HFFc6 (cell line): ENCODE measurements around the gene TTBK2. TPM values are rescaled to one million over a fixed set of nuclear protein-coding genes. Genes with fewer than 3 reads are reported as not detected.
A peak's percentile ranks its signal among the peaks of the same experiment; 100 is the strongest.

Source experiments
- DNase-seq: peaks from one replicate; pipeline ENCODE4 v3.0.0-alpha.2; 2018
- H3K27ac Mint-ChIP-seq: 2 replicates; pipeline ENCODE4 v1.8.0; 2020; ENCODE audit warnings: mild to moderate bottlenecking, mixed read lengths
- H3K27me3 Mint-ChIP-seq: 2 replicates; pipeline ENCODE4 v1.8.0; 2021; ENCODE audit warnings: mild to moderate bottlenecking, moderate library complexity, mixed read lengths; ENCODE audit not compliant: insufficient read depth
- H3K36me3 Mint-ChIP-seq: 2 replicates; pipeline ENCODE4 v1.8.0; 2021; ENCODE audit warnings: low read depth, mixed read lengths
- H3K4me1 Mint-ChIP-seq: 2 replicates; pipeline ENCODE4 v1.8.0; 2020; ENCODE audit warnings: low read depth, mixed read lengths
- H3K4me3 Mint-ChIP-seq: 2 replicates; pipeline ENCODE4 v1.8.0; 2020; ENCODE audit warnings: mild to moderate bottlenecking, moderate library complexity, mixed read lengths
- H3K9me3 Mint-ChIP-seq: 2 replicates; pipeline ENCODE4 v1.8.0; 2020; ENCODE audit warnings: mild to moderate bottlenecking, mixed read lengths
- total RNA-seq, 6 experiments: library from RNA; stranded (reverse); fragmentation: NEBNext Ultra II Directional; extraction: Animal tissue kit (Norgen Biotek cat#: 25700); gene quantifications; 2 replicates in 1 of 6; 3 replicates in 5 of 6; pipeline ENCODE4 v1.2.3, GENCODE V29; 2021
- TF ChIP-seq, protein P1 (sequence below): fragments of 200-600 bp; sonication (generic); IDR thresholded peaks from 2 replicates; pipeline ENCODE4 v1.5.0; 2021; ENCODE audit warnings: antibody characterized with exemption, mild to moderate bottlenecking

TTBK2 gene
- total RNA-seq, 6 experiments from 2014 or later = 9.4 to 12.6 (median 10.2) TPM

DNA sequence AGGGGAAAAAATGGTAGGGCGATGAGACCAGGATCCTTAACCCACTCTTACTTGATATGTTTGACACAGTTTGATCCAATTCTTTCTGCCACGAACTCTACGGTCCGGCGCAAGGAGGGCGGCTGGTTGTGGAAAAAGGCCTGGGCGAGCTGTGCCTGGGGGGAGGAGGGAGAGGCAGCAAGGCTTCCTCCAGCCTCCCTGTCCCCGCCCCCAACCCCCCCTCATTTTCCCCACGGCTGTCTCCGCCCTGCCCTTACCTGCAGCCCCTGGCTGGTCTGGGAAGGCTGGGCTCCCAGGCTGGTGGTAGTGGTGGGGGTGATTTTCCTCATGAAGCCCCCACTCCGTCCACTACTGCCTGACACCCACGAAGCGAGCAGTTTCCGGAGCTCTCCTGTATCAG, 191.6 kb downstream of the TTBK2 start:
- peaks cover 6% of the 10 kb centered on the region for H3K4me1 Mint-ChIP-seq
- H3K9me3 Mint-ChIP-seq = no peaks in the 10 kb centered on the region
- peaks cover 2% of the 10 kb centered on the region for H3K27me3 Mint-ChIP-seq
- TF ChIP-seq, protein P1, sequence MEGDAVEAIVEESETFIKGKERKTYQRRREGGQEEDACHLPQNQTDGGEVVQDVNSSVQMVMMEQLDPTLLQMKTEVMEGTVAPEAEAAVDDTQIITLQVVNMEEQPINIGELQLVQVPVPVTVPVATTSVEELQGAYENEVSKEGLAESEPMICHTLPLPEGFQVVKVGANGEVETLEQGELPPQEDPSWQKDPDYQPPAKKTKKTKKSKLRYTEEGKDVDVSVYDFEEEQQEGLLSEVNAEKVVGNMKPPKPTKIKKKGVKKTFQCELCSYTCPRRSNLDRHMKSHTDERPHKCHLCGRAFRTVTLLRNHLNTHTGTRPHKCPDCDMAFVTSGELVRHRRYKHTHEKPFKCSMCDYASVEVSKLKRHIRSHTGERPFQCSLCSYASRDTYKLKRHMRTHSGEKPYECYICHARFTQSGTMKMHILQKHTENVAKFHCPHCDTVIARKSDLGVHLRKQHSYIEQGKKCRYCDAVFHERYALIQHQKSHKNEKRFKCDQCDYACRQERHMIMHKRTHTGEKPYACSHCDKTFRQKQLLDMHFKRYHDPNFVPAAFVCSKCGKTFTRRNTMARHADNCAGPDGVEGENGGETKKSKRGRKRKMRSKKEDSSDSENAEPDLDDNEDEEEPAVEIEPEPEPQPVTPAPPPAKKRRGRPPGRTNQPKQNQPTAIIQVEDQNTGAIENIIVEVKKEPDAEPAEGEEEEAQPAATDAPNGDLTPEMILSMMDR = no peak
- no peak overlapping the region for H3K27ac Mint-ChIP-seq
- DNase-seq = no peak
- no peak overlapping the region for H3K4me3 Mint-ChIP-seq
- peaks cover 30% of the 10 kb centered on the region; the same call in 1 of the 2 replicates for H3K36me3 Mint-ChIP-seq

DNA sequence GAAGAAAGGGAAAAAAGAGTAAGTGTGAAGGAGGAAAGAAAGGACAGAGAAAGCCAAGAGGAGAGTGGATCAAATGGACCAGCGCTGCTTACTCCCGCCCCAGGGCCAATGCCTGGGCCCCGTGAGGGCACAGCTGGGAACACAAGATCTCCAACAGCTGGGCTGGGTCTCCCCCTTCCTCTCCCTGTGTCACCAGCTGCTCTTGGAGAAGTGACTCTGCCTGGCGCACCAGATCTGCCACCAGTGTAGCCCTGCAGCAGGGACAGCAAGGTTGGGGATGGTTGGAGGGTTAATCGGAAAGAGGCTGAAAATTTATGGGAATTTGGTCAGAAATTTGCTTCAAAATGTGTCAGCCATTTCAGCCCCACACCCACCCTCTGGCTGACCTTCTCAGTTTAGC, 192.0 kb downstream of the TTBK2 start:
- H3K36me3 Mint-ChIP-seq = peaks cover 30% of the 10 kb centered on the region; the same call in 1 of the 2 replicates
- no peak overlapping the region for H3K4me3 Mint-ChIP-seq
- H3K4me1 Mint-ChIP-seq = peaks cover 6% of the 10 kb centered on the region
- no peaks in the 10 kb centered on the region for H3K9me3 Mint-ChIP-seq
- DNase-seq = no peak
- no peak overlapping the region; the same call in 1 of the 2 replicates for H3K27ac Mint-ChIP-seq
- TF ChIP-seq, protein P1 = no peak
- peaks cover 2% of the 10 kb centered on the region for H3K27me3 Mint-ChIP-seq

DNA sequence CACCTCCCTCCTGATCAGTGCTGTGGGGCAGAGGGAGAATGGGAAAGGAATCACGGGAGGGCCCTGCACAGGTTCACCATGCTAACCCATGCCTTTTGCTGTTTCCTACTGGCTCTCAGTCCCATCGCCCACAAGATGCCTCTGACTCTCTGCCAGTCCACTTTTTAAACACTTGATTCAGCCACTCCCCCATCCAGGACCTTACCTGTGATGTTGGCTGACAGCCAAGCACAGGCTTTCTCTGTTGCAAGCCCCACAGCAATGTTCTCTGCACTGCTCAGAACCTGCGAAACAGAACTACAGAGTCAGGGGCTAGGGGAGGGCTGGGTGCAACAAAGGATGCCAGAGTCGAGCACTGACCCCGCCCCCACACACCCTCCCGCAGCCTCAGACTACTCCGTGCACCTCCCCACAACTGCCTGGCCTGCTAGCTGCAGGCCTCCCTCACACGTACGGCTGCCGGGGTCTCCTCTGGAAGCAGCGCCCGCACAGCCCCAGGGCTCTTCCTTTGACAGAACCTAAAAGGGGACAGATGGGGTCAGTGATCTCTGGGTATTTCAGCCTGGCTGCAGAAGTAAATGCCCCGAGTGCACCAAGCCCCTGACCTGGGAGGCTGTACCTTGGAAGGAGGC, 192.7 kb downstream of the TTBK2 start:
- H3K27me3 Mint-ChIP-seq = peaks cover 2% of the 10 kb centered on the region
- H3K4me1 Mint-ChIP-seq = peaks cover 6% of the 10 kb centered on the region
- TF ChIP-seq, protein P1 = no peak
- H3K27ac Mint-ChIP-seq = no peak overlapping the region
- H3K9me3 Mint-ChIP-seq = no peaks in the 10 kb centered on the region
- no peak overlapping the region for H3K4me3 Mint-ChIP-seq
- no peak for DNase-seq
- H3K36me3 Mint-ChIP-seq = peaks cover 26% of the 10 kb centered on the region; the same call in 1 of the 2 replicates

GRCh38 chr15:42726114-42726513, 194.5 kb downstream of the TTBK2 start:
- Mint-ChIP-seq H3K4me1 (peaks cover 6% of the 10 kb centered on the region), H3K9me3 (no peaks in the 10 kb centered on the region), H3K27ac (no peak overlapping the region), H3K4me3 (no peak overlapping the region), H3K27me3 (no peaks in the 10 kb centered on the region; the same call in 1 of the 2 replicates), H3K36me3 (peaks cover 18% of the 10 kb centered on the region; the same call in 1 of the 2 replicates)
- TF ChIP-seq, protein P1 = no peak
- no peak for DNase-seq

- no peaks in the 10 kb centered on the region for H3K9me3 Mint-ChIP-seq
- H3K27ac Mint-ChIP-seq = peak overlapping the region; percentile 34; the same call in 1 of the 2 replicates
- no peak for DNase-seq
- H3K27me3 Mint-ChIP-seq = no peaks in the 10 kb centered on the region; the same call in 1 of the 2 replicates
- TF ChIP-seq, protein P1 = no peak
- peaks cover 6% of the 10 kb centered on the region for H3K4me1 Mint-ChIP-seq
- H3K36me3 Mint-ChIP-seq = peaks cover 15% of the 10 kb centered on the region; the same call in 1 of the 2 replicates
- no peak overlapping the region for H3K4me3 Mint-ChIP-seq
These were observed 195.2 kb downstream of the TTBK2 start for GRCh38 chr15:42725331-42725903.
